Measurements from ENCODE around the gene ABHD5.

The ABHD5 gene

GRCh38 chr3:43723121-43723734, 32.5 kb downstream of the ABHD5 start:
- DNase-seq (ENCODE audit: low spot score) = no peak

- DNase-seq (ENCODE audit: low spot score) = no peak
Observed at GRCh38 chr3:43726521-43726920, 35.8 kb downstream of the ABHD5 start.

GRCh38 chr3:43727930-43728329, 37.2 kb downstream of the ABHD5 start:
- no peak for DNase-seq (ENCODE audit: low spot score)

GRCh38 chr3:43728476-43728875, 37.7 kb downstream of the ABHD5 start:
- DNase-seq (ENCODE audit: low spot score) = no peak

GRCh38 chr3:43728947-43729346, 38.2 kb downstream of the ABHD5 start:
- no peak for DNase-seq (ENCODE audit: low spot score)

GRCh38 chr3:43729707-43730414, 39.1 kb downstream of the ABHD5 start:
- no peak for DNase-seq (ENCODE audit: low spot score)

GRCh38 chr3:43732747-43733425, 42.1 kb downstream of the ABHD5 start:
- DNase-seq (ENCODE audit: low spot score) = no peak

GRCh38 chr3:43733459-43734384, 43.0 kb downstream of the ABHD5 start:
- peak; percentile 31 for DNase-seq (ENCODE audit: low spot score)

GRCh38 chr3:43734685-43735084, 43.9 kb downstream of the ABHD5 start:
- DNase-seq (ENCODE audit: low spot score) = no peak

GRCh38 chr3:43735618-43736017, 44.9 kb downstream of the ABHD5 start:
- DNase-seq (ENCODE audit: low spot score) = no peak

- DNase-seq (ENCODE audit: low spot score) = no peak
Observed at GRCh38 chr3:43736558-43737440, 46.1 kb downstream of the ABHD5 start.

- no peak for DNase-seq (ENCODE audit: low spot score)
Observed at GRCh38 chr3:43738305-43738704, 47.6 kb downstream of the ABHD5 start.

GRCh38 chr3:43742920-43743319, 52.2 kb downstream of the ABHD5 start:
- DNase-seq (ENCODE audit: low spot score) = no peak

GRCh38 chr3:43747641-43748040, 56.9 kb downstream of the ABHD5 start:
- DNase-seq (ENCODE audit: low spot score) = no peak

GRCh38 chr3:43748179-43748578, 57.4 kb downstream of the ABHD5 start:
- peak; percentile 41 for DNase-seq (ENCODE audit: low spot score)

GRCh38 chr3:43748645-43749044, 57.9 kb downstream of the ABHD5 start:
- no peak for DNase-seq (ENCODE audit: low spot score)

GRCh38 chr3:43752905-43753304, 62.2 kb downstream of the ABHD5 start:
- DNase-seq (ENCODE audit: low spot score) = no peak

GRCh38 chr3:43753741-43754715, 63.3 kb downstream of the ABHD5 start:
- no peak for DNase-seq (ENCODE audit: low spot score)

- peak; percentile 23 for DNase-seq (ENCODE audit: low spot score)
Observed at GRCh38 chr3:43755516-43756200, 64.9 kb downstream of the ABHD5 start.
